ENCODE results near the gene WWTR1.

Gene WWTR1

DNA sequence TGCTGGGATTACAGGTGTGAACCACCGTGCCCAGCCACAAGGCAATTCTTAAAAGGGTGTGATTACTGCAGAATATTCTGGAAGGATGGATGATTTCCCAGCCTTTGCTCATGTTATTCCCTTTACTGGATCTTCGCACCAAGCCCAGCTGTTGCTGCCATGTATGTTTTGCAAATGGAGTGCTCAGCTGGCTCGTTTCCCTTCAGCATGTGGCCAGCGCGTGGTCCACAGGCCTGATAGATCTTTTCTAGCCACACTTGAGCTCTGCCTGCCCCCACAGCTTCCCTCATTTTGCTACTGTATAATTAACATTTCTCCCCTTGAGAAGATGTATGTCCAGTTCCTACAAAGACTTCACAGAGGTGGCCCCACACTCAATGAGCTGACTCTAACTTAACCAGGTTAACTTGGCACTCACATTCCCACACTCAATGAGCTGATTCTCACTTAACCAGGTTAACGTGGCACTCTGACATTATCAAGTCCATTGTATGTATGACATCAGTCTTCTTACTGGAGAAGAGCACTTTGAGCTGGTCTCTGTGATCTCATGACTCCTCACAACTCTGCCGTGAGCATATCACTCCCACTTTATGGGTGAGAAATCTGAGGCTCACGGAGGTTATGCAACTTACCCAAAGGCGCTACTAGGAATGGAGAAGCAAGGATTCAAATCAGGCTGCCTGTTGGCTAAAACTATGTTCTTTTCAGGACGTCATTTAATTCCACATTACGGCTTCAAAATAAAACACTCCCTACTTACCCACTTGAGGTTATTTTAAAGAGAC, 134.1 kb downstream of the WWTR1 start:
- DNase-seq: no peak

DNA sequence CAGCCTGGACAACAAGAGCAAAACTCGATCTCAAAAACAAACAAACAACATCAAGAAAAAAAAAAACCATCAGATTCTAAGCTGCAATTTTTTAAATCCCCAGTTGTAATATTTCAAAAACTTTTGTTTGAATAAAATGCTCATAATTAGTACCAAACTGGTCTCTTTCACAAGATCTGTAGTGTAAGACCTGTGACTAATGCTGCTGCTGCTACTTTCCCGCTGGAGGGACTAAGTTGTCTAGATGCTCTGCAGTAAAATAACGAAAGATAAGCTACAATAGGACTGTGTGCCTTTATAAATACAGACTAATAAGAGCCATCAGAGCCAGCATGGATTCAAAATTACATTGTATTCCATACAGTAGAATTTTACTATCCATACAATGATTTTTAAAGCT, 137.9 kb downstream of the WWTR1 start:
- DNase-seq: no peak

DNA sequence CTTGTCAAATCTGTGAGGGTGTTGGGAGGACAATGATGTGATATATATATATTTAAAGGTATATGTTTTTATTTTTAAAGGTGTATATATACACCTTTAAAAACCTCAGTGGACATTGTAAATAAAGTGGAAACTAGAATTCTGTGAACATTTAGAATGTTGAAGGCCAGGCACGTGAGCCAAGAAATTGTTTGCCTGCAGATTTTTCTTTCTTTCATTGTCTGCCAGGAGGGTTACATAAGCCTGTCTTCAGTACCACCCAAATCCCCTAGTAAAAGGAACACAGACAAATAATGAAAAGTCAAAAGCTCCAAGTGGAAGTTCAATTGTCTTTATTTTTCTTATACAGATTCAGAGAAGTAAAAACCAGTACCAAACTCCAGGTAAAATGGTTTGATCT, 140.9 kb downstream of the WWTR1 start:
- DNase-seq: no peak

DNA sequence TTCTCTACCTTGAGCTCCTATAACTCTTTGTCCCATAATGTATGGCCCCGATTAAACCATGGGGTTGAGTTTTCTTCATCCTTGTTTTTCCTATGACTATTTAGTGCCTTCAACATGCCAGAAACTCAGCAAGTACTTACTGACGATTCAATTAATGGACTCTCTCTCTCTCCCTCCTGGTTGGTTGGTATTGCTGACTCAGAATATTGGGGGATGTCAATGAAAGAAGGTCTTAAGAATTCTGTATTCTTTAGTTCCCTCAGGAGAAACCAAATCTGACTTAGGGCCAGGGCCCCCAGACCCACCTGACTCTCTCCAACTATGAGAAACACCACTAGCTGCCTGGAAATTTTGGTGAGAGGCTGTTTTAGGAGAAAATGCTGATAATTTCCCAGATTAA, 142.6 kb downstream of the WWTR1 start:
- no peak for DNase-seq

DNA sequence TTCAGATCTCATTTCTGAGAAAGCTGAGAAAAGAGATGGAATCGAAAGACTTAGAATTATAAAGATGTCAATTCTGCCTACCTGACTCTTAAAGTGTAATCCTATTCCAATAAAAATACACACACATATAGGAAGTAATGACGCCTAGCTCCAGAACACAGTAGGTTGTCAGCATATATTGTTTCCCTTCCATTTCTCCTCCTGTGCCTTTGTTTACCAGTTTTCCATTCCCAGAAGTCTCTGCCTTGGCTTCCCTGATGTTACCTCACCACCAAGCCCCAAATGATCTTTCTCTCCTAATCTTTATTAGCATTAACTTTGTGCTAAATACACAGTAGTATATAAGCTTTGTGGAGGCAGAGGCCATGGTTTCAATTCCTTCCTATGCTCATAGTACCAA, 143.4 kb downstream of the WWTR1 start:
- DNase-seq: no peak

DNA sequence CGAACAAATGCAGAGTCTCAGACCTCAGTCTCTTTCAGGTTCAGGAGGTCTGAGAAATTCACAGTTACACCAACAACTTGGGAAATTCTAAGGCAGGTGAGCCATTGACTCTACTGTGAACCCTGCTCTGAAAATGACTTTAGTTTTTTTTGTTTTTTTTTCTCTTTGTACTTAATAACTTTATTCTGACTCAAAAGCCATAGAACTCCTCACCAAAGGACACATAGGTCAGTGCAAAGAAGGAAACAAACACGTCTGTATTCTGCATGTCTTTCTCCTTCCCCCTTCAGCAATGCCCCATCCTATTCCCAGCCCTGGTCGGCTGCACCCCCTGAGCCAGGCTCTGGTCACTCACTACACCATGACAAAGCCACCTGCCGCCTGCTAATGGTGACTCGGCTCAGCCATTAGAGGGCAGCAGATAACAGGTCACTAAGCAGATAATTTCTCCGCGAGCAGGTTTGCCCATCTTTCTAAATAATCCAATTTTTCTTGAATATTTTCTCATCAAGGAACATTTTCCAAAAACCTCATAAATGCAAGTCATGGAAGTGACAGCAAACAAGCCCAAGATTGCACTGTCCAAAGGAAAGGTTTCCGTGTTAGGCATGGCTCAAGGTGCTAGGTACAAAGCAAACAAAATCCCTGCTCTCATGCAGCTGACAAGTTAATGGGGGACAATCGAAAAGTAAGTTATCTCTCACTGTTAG, 145.6 kb downstream of the WWTR1 start:
- DNase-seq: peak; percentile 17

DNA sequence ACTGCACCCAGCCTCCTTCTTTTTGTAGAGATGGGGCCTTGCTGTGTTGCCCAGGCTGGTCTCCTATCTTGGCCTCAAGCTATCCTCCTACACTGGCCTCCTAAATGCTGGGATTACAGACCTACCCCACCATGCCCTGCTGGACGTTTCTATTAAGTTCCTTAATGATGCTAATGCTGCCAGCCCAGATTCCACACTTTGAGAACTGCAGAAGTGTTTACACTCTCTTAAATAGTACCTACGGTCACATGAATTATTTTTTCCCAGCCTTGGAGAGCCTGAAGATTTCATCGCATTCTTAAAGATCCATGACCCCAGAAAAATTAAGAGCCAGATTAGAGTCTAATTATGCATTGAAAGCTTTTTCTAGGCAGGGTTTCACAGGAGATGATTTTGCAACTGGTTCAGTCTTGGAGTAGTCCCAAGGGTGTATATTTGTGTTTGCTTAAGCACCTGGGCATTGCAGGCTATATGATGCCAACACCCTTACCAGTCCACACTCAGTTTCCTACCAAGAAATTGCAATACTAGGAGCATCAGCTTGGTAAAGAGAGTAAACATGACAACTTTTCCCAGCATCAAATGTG, 146.7 kb downstream of the WWTR1 start:
- DNase-seq: no peak

DNA sequence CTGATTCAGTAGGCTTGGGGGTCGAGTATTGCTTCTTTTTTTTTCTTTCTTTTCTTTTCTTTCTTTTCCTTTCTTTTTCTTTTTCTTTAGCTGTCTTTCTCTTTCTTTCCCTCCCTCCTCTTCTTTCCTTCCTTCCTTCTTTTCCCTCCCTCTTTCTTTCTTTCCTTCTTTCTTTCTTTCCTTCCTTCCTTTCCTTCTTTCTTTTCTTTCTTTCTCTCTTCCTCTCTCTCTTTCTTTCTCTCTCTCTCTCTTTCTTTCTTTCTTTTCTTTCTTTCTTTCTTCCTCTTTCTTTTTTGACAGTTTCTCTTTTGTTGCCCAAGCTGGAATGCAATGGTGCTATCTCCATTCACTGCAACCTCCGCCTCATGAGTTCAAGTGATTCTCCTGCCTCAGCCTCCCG, 147.3 kb downstream of the WWTR1 start:
- no peak for DNase-seq

DNA sequence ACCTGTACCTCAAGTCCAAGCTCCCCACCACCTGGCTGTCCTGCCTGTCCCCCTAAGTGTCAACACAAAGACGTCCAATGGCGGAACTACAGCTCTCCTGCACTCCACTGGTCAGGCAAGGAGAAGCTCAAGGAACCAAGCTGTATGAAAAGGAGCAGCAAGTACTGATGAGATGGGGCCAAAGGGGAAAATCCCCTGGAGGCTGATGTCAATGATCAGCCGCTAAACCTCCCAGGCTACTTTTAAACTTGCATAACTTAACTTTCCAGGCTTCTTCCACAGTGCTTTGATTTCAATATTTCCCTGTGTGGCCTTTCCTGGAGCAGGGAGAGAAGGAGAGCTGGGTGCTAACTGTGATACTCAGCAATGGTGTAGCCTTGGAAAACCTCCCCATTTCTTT, 148.3 kb downstream of the WWTR1 start:
- DNase-seq: no peak

DNA sequence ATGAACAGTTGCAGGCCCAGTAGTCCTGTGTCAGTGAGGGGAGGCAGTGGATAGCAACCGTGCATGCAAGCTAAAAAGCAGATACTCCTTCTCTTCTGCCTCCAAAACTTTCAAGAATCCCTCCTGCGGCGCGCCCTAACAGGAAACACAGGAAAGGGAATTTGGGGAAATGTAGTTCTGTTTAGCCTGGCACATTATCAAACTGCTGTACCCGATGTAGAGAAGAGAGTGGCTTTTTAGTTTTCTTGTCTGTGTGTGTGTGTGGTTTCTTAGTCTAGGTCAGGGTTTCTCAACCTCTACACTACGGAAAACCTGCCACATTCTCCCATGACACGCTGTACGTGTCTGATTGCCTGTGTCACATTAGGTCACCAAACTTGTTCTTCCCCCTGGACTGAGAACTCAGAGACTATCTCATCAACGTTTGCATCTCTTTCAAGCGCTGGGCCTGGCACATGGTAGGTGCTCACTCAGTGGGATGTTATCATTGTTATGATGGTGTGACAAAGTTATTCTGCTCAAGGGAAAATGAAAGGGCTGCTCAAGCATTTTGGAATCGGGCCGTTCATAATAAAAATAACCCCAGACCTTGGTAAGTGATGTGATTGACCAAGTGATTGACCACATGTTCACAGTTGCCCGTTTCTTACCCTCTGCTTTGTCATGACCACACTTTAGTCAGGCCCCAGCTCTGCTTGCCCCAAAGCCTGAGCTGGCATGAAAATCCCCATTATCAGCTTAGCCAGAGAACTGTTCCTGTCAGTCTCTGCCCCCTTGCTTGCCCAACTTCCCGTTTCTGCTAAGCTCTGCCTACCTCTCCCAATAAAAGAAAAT, 150.1 kb downstream of the WWTR1 start:
- DNase-seq: no peak

DNA sequence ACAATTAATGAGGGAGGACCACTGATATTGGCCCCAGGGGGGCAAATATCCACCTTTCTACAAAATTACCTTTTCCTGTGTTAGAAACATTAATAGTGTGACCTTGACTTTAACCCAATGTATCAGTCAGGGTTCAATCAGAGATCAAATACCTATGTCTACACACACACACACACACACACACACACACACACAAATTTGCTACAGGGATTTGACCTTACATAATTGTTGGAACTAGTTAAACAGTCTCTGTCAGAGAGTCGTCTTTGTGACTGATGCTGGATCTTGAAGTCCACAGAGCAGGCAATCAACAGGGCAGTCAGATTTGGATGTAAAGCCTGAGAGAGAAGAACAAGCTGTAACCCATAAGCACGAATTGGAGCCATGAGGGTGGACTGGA, 150.9 kb downstream of the WWTR1 start:
- DNase-seq: no peak

DNA sequence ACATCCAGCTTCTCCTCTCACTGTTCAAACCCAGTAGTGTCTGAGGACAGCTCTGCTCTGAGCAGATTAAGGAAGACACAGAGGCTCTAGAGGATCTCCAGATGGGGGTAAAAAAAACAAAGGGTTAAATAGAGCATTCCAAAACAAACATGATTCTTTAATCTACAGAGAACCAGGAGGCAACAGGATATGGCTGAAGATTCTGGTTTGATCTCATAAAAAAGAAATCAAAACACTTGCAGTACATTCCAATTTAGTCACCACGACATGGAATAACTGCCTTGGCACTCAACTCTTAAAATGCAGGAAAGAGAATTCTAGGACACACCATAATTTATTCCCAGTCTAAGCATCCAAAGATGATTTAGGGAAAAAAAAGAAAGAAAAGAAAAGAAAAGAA, 151.3 kb downstream of the WWTR1 start:
- no peak for DNase-seq

DNA sequence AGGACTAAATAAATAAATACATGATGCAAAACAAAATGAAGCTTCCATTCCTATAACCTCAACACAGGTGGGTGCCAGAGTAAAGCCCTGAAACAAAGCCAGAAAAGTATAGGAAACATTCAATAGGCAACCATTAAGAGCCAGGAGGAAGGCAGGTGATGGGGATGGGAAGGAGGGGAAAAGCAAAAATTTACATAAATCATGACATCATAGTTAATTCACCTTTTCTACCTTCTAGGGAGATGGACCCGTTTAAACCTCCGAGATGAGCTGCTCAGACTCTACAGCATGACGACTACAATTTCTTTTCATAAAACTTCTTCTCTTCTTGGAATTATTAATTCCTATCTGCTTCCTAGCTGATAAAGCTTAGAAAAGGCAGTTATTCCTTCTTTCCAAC, 155.4 kb downstream of the WWTR1 start:
- no peak for DNase-seq

DNA sequence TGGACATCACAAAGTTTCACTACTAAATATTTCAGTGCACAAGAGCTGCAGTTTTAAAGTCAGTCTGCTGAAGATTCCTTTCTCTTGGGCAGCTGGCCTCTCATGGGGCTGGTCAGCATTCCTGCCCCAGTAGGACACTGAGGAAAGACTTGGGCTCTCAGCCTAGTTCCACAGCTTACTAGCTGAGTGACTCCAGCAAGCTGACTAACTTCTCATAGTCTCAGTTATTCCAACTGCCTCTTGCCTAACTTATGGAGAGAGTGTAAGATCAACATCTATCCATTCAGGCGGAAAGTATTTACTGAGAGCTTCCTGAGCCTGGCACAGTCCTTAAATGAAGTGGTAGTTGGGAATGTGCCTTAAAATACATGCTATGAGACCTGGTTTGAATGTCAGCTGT, 156.3 kb downstream of the WWTR1 start:
- no peak for DNase-seq

DNA sequence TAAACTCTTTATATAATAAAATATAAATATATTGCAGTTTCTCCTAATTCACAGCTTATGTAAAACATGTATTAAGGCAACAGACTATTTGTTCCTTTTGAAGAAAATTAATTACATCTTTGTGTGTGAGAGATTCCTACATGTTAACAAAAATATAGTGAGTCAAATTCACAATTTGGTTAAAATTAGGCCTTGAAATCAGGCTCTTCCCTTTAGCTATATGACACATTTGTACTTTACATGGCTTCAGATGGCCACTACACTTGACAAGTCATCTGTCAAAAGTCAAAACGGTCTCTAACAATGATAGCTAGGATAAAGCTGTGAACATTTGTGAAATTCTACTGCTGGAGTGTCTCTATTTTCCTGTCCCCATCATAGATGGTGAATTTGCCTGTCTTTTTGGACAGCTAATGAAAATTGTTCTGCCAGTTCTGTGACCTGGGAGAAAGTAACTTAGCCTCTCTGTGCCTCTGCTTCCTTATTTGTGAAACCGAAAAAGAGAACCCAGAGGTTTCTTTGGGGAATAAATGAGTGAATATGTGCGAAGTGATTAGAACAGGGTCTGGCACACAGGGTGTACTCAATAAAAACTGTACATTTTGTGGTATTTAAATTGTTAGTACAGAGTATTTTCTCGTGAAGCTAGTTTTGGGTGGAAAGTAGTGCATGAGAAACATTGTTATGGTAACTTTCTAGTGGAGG, 159.7 kb downstream of the WWTR1 start:
- no peak for DNase-seq

DNA sequence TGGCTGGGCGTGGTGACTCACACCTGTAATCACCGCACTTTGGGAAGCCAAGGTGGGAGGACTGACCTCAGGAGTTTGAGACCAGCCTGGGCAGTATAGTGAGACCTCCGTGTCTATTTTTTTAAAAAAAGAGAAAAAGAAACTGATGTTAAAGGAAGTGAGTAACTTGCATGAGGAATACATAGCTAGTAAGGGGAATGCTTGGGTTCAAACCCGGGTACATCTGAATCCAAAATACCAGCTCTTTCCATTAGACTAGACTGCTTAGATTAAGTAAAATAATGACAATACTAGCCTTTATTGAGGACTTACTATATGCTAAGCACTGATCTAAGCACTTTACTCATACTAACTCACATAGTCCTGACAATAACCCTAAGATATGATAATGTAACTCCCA, 160.9 kb downstream of the WWTR1 start:
- no peak for DNase-seq

DNA sequence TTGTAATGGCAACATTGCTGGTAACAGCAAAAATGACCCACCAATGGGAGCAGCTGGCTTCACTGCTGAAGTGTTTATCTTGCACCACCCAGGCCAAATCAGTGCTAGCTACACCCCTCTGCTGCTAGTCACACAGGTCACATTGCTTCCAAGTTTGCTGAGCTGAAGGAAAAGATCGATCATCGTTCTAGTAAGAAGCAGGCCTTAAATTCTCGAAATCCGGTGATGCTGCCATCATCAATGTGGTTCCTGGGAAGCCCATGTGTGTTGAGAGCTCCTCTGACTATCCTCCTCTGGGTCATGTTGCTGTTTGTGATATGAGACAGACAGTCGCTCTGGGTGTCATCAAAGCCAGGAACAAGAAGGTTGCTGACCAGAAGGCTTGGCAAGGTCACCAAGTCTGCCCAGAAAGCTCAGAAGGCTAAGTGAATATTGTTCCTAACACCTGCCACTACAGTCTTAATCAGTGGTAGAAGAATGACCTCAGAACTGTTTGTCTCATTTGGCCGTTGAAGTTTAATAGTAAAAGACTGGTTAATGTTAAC, 162.2 kb downstream of the WWTR1 start:
- DNase-seq: no peak

DNA sequence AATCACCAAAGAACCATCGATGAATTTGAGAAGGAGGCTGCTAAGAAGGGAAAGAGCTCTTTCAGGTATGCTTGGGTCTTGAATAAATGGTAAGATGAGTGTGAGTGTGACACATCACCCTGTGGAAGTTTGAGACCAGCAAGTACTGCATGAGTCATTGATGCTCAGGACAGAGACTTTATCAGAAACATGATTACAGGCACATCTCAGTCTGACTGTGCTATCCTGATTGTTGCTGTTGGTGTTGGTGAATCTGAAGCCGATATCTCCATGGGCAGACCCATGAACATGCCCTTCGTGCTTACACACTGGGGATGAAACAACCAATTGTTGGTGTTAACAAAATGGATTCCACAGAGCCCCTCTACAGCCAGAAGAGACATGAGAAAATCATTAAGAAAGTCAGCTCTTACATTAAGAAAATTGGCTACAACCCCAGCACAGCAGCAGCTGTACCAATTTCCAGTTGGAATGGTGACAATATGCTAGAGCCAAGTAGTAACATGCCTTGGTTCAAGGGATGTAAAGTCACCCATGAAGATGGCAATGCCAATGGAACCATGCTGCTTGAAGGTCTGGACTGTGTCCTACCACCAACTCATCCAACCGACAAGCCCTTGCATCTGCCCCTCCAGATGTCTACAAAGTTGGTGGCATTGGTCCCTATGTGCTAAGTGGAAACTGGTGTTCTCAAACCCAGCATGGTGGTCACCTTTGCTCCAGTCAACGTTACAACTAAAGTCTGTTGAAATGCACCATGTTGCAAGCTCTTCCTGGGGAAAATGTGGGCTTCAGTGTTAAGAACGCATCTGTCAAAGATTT, 162.9 kb downstream of the WWTR1 start:
- no peak for DNase-seq

DNA sequence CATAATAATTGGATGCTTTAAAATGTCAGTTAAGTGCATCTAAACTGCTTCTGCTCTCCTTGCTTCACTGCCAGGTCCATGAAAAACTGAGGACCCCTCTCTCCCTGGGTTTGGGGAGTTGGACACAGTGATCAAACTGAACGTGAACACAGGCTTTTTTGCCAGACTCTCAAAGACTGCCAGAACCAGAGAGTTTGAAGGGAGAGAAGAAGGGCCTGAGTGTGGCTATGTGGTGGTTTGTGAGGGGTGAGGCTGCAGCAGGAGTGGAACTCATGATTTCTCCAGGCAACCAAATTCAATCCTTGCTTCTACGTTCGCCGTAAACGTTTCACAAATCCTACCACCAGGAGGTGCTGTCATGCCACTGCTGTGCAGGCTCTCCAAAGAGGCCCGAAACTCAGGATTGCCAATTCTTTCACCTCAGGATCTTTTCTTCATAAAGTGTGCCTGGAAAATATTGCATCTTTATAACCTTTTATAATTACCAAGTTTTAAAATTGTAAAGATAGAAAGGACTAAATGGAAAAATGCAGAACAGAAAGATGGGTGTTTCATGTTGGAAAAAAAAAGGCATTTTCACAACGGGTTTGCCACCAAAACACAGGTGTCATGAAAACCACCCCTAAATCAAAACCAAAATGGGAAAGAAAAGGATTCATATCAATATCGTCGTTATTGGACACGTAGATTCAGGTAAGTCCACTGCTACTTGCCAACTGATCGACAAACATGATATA, 163.6 kb downstream of the WWTR1 start:
- DNase-seq: peak; percentile 39

DNA sequence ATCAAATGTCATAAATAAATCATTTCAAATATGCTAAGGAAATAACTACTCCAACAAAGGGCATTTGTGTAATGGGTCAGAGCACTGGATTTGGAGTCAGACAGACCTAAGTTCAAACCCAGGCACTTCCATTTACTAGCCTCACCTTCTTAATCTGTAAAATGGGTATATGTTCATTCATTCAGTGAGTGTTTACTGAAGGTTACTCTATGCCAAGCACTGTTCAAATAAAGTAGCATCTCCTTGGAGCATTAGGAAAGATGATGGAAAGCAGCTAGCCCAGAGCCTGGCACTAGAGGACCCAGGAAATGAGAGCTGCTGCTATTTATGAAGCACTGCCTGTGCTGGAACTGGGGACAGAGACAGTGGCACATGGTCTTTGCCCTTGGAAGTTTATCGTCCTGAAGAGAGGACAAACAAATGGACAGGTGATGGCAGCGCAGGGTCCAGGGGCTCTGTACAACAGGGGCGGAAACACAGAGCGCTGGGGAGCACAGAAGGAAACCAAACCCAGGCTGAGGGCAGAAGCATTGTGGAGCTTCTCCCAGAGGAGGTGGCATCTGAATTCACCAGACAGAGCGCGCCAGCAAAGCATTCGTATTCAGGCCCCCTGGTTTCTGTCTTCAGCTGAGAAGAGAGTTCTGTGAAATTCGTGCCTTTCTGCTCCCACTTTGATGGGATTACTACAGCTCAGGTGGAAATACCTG, 164.4 kb downstream of the WWTR1 start:
- DNase-seq: no peak
